GM23338 (cell line): ENCODE results near the gene BCR.

ENCODE experiments used
- CREB1 ChIP-seq: fragments of 250-450 bp; sonication (Bioruptor Pico); IDR thresholded peaks from 2 replicates; pipeline ENCODE4 v1.5.0; 2020; ENCODE audit warnings: low read depth, mild to moderate bottlenecking, moderate library complexity
- ETS1 ChIP-seq: IDR thresholded peaks from 2 replicates; pipeline ENCODE4 v1.6.1; 2016; ENCODE audit warnings: antibody characterized with exemption
- EZH2 ChIP-seq: fragments of 200-600 bp; sonication (generic); IDR thresholded peaks from one replicate; pipeline ENCODE4 v1.8.0; 2017; ENCODE audit warnings: antibody characterized with exemption, mild to moderate bottlenecking, low read depth; ENCODE audit not compliant: unreplicated experiment
- EZH2phosphoT487 ChIP-seq: fragments of 200-600 bp; sonication (generic); IDR thresholded peaks from one replicate; pipeline ENCODE4 v1.8.1; 2018; ENCODE audit warnings: antibody characterized with exemption; ENCODE audit not compliant: unreplicated experiment
- JUNB ChIP-seq: IDR thresholded peaks from one replicate; pipeline ENCODE4 v1.6.1; 2016; ENCODE audit warnings: antibody characterized with exemption; ENCODE audit not compliant: unreplicated experiment
- POLR2AphosphoS5 ChIP-seq: IDR thresholded peaks from 2 replicates; pipeline ENCODE4 v1.6.1; 2016; ENCODE audit warnings: antibody characterized with exemption, low read depth
- REST ChIP-seq: IDR thresholded peaks from one replicate; pipeline ENCODE4 v1.6.1; 2018; ENCODE audit warnings: antibody characterized with exemption; ENCODE audit not compliant: unreplicated experiment
- STAT1 ChIP-seq: IDR thresholded peaks from one replicate; pipeline ENCODE4 v1.6.1; 2016; ENCODE audit warnings: antibody characterized with exemption; ENCODE audit not compliant: unreplicated experiment
- ZNF331 ChIP-seq: fragments of 250-450 bp; sonication (Bioruptor Pico); IDR thresholded peaks from 2 replicates; pipeline ENCODE4 v1.5.0; 2020; ENCODE audit warnings: low read depth, mild to moderate bottlenecking, moderate library complexity
- TF ChIP-seq, protein P1 (sequence below), 2 experiments: fragments of 200-600 bp in 1 of 2; sonication (generic) in 1 of 2; conservative IDR thresholded peaks; 2 replicates each; pipeline versions ENCODE4 v1.5.1 to v1.6.1; 2016 to 2017; ENCODE audit warnings: antibody characterized with exemption in 2 of 2, low read depth in 2 of 2, mild to moderate bottlenecking in 2 of 2, moderate library complexity in 1 of 2

DNA sequence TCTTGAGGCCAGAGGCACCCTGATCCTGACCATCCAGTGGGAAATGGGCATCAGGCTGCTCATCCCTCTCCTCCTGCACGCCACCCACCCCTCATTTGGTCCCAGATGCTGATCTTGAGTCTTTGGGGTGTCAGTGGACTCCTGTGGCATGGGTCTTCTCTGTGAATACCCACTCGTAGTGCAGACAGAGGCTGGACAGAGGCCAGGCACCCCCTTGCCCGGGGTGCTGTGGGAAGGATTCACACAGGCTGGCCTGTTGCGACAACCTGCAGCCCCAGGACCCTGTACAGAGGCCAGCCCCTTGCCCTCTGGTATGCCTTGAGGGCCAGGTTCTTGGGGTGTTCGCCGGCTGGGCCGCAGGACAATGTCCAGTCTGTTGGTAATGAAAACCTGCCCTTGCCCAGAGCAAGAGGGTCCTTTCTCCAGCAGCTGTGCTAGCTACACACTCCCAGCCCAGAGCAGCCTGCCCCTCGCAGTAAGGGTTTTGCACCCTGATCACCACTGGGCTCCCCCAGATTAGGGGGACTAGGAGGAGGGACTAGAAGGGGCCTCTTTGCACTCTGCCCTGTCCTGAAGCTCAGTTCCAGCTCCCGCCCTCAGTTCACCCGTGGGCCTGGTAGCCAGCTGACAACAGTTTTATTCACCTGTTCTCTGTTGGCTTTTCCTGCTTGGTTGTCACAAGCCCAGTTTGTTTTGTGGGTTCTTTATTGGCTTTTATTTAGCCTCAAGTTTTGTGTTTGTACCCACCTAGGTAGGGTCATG is 76.0 kb downstream of the BCR start:
- TF ChIP-seq, protein P1, sequence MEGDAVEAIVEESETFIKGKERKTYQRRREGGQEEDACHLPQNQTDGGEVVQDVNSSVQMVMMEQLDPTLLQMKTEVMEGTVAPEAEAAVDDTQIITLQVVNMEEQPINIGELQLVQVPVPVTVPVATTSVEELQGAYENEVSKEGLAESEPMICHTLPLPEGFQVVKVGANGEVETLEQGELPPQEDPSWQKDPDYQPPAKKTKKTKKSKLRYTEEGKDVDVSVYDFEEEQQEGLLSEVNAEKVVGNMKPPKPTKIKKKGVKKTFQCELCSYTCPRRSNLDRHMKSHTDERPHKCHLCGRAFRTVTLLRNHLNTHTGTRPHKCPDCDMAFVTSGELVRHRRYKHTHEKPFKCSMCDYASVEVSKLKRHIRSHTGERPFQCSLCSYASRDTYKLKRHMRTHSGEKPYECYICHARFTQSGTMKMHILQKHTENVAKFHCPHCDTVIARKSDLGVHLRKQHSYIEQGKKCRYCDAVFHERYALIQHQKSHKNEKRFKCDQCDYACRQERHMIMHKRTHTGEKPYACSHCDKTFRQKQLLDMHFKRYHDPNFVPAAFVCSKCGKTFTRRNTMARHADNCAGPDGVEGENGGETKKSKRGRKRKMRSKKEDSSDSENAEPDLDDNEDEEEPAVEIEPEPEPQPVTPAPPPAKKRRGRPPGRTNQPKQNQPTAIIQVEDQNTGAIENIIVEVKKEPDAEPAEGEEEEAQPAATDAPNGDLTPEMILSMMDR (conservative IDR thresholded peaks at IDR 0.05; ENCODE audit: low read depth in 2 of 2): no peak
- TF ChIP-seq EZH2phosphoT487: no peak
- no peak for TF ChIP-seq POLR2AphosphoS5
- TF ChIP-seq CREB1 (CRISPR knock-in tag): no peak
- no peak for TF ChIP-seq EZH2
- no peak for TF ChIP-seq REST
- TF ChIP-seq JUNB: no peak
- no peak for TF ChIP-seq ZNF331 (CRISPR knock-in tag)
- TF ChIP-seq ETS1: no peak
- TF ChIP-seq STAT1: no peak
